GM15510 (cell line): Measurements from ENCODE around the gene MARK4.

Experiments
- POLR2A ChIP-seq: IDR thresholded peaks from 3 replicates; pipeline ENCODE4 v1.6.1; 2011; ENCODE audit warnings: borderline replicate concordance; ENCODE audit not compliant: insufficient read length; ENCODE audit errors: extremely low read depth

MARK4 gene

DNA sequence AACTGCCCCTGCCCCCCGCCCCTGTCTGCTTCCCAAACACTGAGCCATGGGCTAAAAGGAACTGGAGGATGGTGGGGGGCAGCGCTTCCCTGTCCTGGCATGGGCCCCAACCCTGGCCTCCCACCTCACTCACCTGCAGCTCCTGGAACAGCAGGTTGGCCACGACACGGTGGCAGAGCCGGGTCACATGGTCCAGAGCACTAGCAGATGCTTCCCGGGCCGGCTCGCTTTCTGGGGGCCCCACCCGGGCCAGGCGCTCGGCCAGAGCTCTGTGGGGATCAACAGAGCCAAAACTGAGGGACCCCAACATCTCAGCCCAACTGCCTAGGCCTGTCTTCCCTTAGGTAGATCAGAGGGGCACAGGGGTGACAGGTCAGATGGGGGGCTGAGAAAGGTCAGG lies 26.4 kb upstream of the MARK4 start:
- TF ChIP-seq POLR2A = no peak

GRCh38 chr19:45231891-45232290 lies 19.2 kb upstream of the MARK4 start:
- TF ChIP-seq POLR2A = no peak

DNA sequence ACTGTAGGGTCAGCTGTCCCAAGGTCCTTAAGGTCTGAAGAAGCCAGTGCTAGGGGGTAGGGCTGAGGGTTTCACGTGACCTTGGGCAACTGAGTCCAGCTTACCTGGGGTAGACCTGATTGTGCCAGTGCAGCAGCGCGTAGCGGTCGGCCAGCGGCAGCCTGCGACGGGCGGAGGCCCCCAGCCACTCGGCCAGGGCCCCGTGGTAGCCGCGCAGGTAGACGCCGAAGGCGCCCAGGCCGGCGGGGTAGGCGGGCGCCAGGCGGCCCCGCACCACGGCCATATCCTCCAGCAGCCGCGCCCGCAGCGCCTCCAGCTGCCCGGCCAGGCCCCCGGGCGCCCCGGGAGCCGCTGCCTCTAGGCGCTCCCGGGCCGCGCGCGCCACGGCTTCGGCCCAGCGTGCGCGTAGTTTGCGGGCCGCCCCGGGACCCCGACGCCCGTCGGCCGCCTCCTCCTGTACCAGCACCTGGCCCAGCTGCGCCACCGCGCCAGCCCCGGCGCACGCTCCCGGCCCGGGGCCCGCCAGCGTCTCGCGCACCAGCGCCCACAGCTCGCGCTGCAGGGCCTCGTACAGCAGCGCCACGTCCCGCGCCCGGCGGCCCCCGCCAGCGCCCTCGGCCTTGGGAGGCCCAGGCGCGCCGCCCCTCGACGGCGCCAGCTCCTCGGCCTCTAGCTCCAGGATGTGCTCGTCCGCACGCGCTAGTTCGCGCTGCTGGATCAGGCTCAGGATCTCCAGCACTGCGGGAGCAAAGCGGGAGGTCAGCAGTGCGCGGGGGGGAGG lies 16.8 kb upstream of the MARK4 start:
- no peak for TF ChIP-seq POLR2A

DNA sequence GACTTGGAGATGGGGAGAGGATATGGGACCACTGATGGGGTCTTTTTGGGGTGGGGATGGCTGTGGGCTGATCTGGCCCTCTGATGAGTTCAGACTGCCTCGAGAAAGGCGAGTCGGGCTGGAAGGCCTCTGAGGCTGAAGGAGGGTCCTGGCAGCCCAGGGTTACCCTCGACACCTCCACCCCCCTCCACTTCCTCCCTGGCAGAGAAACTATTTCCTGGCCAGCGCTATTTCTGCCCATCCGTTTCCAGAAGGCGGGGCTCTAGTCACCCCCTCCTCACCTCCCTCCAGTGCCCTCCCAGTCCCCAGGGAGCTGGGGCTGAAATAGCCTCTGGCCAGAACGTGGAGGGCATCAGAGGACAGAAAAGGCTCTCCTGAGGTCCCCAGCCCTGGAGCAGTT lies 15.6 kb upstream of the MARK4 start:
- TF ChIP-seq POLR2A = no peak

- TF ChIP-seq POLR2A = no peak
Measured at GRCh38 chr19:45238556-45238955, 12.5 kb upstream of the MARK4 start.

- no peak for TF ChIP-seq POLR2A
Measured at GRCh38 chr19:45243144-45243732, 7.8 kb upstream of the MARK4 start.

GRCh38 chr19:45244133-45244794 lies 6.8 kb upstream of the MARK4 start:
- no peak for TF ChIP-seq POLR2A

DNA sequence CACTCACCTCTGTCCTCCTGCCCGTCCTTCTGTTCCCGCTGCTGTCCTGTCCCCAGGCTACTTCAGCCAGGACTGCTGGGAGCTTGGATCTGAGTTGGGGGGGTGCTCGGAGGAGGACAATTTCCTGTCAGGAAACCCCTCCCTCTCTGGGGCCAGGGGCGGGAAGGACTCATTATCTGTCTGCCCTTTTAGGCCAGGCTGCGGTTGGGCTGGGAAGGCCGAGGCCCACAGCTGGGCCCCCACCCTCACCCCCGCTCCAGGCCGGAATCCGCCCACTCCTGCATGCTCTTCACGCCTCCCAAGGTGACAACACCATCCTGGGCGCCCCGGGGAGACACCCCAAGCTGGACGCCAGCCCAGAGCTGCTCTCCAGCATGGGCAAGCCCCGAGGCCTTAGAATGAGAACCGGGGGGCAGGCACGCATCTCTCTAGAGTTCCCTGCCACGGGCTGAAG lies 5.7 kb upstream of the MARK4 start, which contains the start of gene EXOC3L2:
TSS of gene EXOC3L2 (minus strand) at position 74 of the 454 bp plus-strand sequence. CDS start 6,362 bp downstream, outside the sequence.
- TF ChIP-seq POLR2A = no peak

DNA sequence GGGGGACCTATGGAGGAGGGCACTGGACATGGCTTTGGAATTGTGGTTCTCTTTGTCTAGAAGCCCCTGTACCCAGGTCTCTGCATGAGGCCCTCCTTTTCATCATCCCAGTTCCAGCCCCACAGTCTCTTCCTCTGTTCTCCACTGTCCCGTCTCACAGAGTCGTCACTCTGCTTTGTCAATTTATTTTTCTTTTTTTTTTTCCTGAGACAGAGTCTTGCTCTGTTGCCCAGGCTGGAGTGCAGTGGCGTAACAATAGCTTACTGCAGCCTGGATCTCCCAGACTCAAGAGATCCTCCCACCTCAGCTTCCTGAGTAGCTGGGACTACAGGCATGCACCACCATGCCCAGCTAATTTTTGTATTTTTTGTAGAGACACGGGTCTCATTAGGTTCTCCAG lies 5.2 kb upstream of the MARK4 start:
- TF ChIP-seq POLR2A = no peak

DNA sequence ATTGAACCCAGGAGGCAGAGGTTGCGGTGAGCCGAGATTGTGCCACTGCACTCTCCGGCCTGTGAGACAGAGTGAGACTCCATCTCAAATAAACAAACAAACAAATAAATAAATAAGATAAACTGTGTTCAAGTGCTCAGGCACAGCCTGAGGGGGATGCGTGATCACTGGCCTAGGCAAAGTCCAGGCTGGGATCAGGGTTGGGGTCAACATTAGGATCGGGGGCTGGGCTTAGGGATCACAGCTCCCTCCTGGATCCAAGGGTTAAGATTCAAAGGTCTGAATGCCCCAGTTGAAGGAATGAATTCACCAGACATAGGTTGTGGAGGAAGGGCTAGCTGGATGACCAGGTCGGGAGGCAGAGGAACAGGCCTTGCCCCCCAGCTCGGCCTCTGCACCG lies 3.9 kb upstream of the MARK4 start:
- no peak for TF ChIP-seq POLR2A

GRCh38 chr19:45249261-45250033 lies 1.6 kb upstream of the MARK4 start:
- no peak for TF ChIP-seq POLR2A

DNA sequence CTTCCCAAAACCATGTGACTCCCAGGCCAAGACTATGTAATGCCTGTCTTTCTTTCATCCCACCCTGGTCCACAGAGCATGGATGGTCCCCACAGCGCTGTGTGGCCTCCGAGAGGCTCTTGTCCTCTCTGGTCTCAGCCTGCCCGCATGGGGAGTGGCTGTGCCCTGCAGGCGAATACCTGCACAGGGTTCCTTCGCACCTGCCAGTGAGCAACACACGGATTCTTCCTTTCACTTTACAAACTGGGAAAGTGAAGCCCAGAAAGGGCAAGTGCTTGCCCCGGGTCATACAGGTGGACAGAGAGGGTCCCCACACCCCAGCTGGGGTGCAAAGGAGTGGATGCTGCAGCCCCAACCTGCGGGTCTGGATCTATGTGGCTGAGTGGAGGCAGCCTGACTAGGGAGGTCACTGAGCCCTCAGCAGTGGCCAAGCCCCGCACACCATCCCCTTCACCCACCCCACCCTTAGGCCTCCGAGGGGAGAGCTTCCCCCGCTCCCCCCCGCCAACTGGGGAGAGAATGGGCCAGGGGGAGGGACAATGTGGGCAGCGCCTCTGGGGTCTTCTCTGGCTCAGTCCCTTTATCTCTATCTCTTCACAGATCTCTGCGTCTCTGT lies 747 bp upstream of the MARK4 start:
- no peak for TF ChIP-seq POLR2A

DNA sequence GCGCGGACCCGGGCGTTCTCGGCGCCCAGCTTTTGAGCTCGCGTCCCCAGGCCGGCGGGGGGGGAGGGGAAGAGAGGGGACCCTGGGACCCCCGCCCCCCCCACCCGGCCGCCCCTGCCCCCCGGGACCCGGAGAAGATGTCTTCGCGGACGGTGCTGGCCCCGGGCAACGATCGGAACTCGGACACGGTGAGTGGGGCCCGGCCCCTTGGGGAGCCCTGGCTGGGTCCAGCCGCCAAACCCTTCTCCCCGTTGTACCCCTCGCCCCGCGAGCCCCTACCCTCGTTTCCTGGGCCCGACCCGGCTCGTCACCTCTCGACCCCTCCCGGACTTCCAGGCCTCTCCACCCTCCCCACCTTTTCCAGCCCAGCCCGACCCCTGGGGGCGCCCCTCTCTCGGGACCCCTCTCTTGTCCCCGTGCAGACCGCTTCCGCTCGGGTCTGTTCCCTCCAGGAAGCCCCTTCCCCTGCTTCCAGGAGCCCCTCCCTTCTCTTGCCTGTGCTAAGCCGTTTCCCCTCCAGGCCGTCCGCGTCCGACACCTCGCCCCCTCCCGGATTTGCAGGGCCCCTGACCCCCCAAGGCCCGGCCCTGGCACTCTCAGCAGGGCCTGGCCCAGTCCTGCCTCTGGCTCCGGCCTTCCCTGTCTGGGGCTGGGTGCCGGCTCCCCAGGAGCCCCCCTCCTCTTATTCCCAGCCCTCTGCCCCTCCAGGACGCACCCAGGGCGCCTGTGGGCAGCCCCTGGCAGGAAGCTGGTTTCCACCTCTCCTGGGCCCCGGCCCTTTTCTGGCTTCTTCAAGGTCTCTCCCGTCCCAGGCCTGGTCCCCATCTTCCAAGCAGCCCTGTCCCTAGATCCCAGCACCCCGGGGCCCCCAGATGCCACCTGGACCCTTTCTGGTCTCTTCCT lies 632 bp downstream of the MARK4 start:
- TF ChIP-seq POLR2A = no peak

DNA sequence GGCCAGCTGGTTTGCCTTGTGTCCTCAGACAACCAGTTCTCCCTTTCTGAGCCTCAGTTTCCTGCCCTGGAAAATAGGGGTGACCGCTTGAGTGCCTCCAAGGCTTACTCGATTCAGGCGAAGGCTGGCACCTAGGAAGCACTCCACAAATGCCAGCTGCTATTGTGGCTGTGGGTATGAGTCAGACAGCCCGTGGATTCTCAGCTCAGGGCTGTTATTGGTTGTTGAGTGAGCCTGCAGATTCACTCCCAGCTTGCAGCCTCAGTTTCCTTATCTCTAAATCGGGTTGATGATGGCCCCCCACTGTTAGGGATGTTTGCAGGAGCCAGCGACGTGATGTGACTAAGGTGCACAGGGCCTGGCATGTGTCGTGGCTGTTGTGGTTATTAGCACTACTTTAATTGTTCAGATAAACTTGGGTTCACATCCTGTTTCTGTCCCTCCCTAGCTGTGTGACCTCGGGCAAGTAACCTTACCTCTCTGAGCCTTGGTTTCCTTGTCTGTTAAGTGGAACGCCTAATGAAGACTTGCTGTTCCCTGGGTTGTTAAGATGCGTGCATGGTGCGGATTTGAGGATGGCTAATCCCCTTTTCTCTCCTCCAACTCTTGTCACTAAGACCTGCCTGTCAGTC lies 2.4 kb downstream of the MARK4 start:
- no peak for TF ChIP-seq POLR2A

DNA sequence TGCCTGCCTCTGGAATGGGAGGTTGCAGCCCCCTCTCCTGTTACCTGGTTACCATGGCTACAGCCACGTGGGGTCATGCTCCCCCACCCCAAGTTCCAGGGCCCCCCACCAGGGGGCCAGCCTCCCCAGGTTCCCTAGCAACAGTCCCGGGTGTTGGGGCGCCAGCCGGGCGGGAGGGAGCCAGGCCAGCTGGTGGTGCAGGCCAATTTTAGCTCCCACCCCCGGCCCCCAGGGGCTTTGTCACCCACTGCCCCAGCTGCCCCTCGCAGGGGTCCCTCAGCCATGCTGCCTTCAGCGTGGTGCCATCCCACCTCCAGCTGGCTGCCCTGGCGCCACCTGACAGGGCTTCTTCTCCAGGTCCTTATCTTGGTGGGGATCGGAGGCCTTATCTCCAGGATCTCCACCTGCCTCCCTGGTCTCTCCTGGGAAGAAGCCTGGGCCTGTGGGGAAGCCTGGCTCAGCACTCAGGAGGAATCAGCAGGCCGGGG lies 3.0 kb downstream of the MARK4 start:
- TF ChIP-seq POLR2A = no peak
